HG03354 (cell line): Measurements from ENCODE around the gene RYR2.

Experiments used
- ATAC-seq: cut with Tn5 transposase; IDR thresholded peaks from one replicate; pipeline ENCODE4 v1.9.1; 2021; ENCODE audit warnings: mild to moderate bottlenecking; ENCODE audit not compliant: unreplicated experiment, poor library complexity, severe bottlenecking

RYR2 gene

DNA sequence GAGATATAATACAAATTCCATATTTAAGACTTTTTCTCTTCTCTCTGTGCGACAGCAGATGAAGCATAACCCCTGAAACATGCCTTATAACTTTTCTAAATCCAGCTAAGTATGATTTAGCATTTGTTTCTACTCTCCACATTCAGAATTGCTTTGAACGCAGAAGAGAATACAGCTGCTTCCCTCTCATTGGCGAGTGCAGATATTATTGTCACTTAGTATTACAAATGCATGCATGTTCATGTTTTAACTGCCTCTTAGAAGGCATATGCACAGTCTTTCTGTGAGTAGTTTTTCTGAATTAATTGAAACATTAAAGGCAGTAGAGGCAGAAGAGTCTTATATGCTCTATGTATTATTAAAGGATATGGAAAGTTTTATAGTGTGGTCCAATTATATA lies 631.6 kb downstream of the RYR2 start:
- ATAC-seq = no peak

DNA sequence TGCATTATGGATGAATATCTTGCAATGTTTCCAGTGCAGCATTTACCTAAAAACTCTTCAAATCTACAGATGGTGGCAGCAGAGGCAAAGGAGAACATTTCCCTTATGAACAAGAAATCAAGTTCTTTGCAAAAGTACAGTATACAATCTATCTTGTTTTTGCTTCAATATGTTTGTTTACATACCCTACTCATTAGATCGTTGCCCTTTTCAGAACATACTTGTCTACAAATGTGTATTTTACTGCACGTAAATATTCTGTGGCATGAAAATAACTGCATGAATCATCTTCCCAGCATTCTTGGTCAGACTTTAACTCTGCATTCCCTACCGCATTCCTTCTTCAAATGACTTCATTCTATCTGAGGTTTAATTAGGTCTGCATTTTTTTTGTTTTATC lies 636.0 kb downstream of the RYR2 start:
- no peak for ATAC-seq

DNA sequence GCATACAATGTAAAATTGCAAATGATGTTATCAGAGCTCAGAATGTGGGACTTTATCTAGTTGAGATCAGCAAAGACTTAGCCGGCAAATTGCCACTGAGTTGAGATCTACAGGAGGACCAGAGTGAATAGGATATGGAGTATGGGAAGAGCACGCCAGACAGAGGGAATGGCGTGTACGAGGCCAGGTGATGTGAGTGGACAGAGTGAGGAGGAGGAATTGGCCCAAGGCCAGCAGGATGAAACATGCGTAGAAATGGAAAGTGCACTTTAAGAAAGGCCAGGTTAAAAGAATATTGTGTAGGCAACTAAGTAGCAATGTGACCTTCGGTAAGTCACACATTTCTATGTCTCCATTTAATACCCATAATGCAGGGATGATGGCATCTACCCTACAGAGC lies 637.7 kb downstream of the RYR2 start:
- ATAC-seq = no peak

DNA sequence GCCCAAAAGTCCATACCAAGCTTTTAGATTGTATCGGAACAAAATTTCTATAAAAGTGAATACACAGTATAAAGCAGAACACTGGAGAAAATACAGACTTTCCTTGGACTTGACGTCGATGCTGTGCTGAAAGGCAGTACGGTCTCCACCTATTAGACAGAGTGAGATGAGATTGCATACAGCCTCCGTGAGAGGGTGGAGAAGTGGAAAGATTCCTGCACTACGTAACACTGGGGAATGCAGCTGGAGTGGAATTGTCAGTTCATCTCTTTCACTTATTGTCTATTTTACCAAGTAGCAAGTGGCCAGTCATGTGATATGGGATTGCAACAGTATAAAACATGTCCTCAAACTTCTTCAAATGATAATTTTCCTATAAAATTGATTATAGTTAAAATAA lies 639.2 kb downstream of the RYR2 start:
- ATAC-seq = no peak

DNA sequence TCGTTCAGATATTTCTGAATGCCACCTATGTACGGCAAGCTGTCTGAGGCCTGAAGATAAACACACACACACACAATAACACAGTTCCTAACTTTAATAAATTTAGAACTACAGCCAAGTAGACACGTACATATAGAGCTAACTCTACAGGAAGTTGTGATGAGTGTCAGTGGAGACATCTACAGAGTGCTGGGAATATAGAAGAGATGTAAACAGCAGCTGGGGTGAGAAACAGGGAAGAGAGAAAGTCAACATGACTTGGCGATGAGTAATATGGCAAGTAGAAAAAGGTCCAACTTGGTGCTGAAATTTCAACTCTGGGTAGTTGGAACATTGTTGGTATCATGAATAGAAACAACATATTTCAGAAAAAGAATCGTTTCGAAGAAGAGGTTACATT lies 642.3 kb downstream of the RYR2 start:
- ATAC-seq = no peak

DNA sequence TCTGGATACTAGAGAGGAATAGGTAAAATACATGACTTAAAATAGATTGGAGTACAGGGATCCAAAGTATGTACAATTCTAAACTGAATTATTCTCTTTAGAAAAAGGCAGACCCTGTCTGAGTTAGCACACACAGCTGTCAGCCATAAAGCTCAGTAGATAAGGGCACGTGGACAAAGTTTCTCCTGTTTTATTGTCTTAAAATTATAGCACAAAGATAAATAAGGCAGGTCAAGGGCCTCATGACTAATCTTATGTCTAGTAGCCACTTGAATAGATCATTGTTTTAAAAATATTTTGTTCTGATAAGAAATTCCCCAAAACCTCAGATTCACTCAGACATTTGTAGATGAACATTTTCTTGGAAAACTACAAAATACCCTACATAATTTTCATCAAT lies 643.6 kb downstream of the RYR2 start:
- ATAC-seq = no peak

DNA sequence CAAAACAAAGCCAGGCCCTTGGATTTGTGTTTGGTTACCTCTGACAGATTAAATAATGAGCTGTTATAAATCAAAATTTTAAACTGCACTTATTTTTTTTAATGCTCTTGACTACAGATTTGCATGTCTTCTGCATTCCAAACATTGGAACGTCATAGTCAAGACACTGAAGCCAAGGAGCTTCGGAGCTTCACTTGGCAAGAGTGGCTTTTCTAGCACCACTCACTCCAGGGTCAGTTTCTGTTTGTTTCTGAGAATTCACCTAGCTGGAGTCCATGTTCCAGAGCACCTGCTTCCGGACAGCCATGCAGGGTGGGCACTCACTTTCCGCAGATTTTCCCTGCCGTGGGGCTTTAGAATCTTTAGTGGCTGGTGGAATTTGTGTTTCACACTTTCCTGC lies 645.8 kb downstream of the RYR2 start:
- no peak for ATAC-seq

DNA sequence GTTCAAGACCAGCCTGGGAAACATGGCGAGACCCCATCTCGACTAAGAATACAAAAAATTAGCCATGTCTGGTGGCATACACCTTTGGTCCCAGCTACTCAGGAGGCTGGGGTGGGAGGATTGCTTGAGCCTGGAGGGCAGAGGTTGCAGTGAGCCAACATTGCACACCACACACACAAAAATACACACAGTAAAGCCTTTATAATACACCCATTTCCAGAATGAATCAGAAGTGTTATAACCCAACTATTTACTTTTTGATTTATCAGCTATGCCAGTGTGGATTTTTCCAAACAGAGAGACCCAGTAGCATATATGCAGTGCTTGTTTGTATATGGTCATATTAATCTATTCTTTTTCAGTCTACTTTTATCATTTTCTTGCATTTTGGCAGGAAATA lies 648.7 kb downstream of the RYR2 start:
- ATAC-seq = no peak

DNA sequence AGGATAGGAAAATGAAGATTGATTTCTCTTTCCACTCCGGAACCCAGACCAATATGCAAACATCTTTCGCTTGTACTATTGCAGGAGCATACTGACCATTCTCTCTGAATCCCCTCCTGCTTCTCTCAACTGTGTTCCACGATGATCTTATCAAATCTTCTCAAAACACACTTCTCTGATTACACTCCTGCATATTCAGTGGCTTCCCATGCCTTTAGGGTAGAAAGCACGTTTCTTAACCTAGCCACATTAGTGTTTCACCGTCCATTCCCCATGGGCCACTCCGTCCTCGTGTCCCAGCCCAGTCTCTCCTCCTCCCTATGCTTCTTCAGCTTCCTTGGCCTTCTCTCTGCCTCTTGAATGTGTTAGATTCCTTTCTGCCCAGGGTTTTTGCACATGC lies 650.3 kb downstream of the RYR2 start:
- no peak for ATAC-seq

DNA sequence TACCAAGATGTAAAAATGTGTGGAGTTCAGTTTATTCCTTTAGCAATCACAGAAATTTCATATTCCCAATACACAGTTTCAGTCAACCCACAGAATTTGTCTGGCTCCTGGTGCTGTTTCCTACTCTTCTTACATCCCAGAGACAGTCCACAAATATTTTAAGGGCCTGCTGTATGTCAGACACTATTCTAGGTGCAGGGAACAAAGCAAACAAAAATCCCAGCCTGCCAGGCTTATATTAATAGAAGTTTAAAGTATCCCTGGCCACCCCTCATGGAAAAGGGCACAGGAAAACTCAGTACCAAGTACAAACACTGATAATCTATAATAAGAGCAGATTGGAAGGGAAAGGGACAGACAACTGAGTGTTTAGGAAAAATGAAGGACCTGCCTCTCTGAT lies 653.9 kb downstream of the RYR2 start:
- no peak for ATAC-seq

DNA sequence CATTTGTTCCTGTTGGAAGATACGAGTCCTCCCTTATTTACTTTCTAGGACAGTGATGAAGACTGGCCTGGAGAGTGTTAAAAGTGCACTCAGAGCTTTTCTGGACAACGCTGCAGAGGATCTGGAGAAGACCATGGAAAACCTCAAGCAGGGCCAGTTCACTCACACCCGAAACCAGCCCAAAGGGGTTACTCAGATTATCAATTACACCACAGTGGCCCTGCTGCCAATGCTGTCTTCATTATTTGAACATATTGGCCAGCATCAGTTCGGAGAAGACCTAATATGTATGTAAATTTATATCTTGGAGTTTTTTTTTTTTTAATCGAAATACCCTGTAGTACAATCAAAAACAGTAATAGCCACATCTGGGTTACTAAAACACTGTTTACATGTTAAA lies 658.2 kb downstream of the RYR2 start:
- no peak for ATAC-seq

DNA sequence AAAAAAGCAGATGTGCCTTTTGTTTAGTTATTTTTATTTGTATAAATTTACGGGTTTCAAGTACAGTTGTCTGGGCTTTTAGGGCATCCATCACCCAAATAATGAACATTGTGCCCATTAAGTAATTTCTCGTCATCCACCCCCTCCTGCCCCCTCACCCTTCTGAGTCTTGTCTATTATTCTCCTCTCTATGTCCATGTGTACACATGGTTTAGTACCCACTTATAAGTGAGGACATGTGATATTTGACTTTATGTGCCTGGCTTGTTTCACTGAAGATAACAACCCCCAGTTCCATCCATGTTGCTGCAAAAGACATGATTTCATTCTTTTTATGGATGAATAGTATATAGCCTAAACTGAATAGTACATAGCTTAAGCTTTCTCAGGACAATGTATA lies 659.5 kb downstream of the RYR2 start:
- ATAC-seq = no peak

DNA sequence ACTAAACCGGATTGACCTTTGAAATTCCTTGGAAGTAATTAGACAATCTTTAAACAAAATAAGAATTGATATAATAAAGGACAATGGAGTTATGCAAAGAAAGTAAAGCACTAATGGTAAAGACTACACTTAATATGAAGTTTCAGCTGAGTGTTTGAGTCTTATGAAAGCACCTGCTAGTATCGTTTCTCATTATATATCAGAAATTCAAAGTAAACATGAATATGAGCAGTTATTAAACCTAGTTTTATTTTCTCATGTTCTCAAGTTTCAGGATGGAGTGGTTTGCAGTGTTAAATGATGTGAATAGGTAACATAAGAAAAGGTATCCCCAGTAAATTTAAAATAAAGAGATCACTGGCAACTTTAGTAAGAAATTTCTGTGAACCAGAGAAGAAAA lies 660.2 kb downstream of the RYR2 start:
- ATAC-seq = no peak

DNA sequence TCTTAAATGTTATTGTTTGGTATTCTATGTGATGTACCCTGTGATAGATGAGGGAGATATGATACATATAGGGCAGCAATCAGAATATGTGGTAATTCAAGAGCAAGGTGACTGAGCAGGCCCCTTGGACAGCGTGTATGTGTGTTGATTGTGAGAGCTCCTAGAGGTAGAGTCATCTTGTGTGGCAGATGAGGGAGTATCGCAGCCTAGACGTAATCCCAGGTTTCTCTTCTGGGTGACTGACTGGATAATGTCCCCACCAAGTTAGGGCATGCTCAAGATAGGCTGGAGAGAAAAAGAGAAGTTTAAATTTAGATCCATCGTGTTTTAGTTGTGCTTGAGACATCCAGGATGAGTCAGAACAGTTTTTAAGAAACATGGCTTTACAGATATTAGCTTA lies 663.5 kb downstream of the RYR2 start:
- no peak for ATAC-seq

DNA sequence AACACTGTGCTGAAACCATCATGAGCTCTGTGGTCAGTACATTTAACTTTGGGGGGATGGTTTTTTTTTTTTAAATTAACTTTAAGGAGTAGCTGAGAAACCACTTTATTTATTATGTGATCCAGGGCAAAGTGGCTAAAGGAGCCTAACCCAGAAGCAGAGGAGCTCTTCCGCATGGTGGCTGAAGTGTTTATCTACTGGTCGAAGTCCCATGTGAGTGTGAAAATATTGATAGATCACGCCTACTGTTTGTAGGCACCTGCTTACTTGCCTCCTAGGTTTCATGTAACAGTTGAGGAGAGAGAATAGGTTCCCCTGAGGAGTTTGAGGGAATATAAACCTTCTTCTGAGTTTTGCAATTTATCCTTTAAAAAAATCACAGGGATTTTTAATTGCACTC lies 667.4 kb downstream of the RYR2 start:
- no peak for ATAC-seq

DNA sequence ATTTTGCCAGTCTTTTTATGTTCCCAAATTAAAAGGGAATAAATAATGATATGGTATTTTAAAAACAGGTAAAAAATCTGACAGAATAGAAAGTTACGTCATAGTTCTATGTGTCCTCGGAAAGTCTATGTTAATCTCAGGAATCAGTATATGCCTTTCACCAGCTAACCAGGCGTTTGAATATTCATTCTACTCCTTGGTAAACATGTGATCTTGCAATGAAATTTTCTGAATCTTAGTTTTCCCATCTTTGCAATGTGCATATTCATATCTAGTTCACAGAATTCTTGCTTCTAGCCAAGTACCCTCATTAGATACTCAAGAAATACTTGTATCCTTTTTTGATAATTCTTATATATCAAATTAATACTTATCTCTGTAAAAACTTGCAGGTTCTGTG lies 669.3 kb downstream of the RYR2 start:
- no peak for ATAC-seq

DNA sequence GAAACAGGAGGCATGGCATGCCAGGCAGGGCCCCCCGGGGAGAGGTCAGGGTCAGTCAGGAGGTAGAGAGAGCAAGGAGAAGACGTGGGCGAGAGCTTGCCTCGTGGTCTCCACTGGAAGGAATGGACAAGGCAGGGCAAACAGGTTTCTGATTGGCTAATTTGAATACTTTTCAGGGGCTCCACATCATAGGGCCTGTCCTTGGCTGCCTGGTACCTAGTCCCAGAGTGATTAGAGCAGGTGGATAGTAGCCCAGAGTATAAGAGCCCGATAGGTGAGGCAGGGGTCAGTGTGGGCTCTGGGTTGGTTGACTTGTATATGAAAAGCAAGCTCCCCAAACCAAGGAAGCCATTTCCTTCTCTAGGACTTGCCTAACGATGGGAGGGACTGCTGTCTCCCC lies 670.1 kb downstream of the RYR2 start:
- no peak for ATAC-seq

DNA sequence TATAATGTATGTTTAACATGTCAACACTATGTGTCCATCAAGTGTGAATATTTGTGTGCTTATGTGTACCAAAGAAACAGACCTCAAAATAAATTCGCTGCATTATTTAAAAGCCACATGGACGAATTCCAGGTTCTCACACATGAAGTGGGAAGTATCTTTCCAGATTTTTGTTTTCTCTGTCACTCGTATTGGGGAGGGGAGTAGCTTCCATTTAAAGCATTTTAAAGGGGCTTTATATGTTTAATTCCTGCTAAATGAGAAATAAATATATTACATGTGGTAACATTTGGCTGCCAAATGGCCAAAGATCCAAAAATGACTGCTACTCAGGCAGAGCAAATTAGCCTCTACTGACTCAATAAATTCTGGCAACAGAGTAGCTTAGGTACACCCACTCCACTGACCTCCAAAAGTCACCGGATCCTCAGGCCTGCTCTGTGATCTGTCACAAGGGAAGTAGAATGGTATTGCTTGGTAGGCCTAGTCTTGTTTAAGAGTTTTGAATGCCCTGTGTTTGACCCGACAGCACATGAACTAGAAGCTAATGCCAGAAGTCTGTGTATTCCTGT lies 670.7 kb downstream of the RYR2 start:
- no peak for ATAC-seq

DNA sequence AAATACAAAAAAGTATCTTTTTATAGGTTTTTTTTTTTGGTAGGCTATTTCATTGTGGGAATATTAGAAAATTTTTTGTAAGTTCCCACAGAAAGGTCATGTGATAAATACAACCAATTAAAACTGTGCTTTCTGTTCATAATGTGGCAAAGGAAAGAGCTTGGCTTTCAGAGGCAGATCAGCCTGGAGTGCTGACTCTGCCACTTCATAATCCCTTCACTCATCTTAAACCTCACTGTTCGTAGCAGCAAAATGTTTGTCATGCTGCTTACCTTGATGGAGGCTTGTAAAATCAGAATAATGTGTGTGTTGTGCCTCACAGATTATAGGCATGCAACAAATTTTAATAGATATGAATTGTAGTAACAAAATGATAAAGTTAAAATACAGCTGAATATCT lies 671.9 kb downstream of the RYR2 start:
- no peak for ATAC-seq

DNA sequence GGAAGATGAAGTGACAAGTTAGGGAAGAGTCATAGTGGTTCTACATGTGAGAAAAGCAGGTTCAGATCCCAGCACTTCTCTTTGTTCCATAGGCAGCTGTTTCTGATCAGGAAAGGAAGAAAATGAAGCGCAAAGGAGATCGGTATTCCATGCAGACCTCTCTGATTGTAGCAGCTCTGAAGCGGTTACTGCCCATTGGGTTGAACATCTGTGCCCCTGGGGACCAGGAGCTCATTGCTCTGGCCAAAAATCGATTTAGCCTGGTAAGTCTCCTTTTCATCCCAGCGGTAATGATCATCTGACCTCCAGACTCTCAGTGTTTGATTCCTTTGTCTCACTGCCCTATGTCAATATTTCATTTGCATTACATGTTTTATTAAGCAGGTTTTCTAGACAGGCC lies 675.1 kb downstream of the RYR2 start:
- ATAC-seq = no peak

DNA sequence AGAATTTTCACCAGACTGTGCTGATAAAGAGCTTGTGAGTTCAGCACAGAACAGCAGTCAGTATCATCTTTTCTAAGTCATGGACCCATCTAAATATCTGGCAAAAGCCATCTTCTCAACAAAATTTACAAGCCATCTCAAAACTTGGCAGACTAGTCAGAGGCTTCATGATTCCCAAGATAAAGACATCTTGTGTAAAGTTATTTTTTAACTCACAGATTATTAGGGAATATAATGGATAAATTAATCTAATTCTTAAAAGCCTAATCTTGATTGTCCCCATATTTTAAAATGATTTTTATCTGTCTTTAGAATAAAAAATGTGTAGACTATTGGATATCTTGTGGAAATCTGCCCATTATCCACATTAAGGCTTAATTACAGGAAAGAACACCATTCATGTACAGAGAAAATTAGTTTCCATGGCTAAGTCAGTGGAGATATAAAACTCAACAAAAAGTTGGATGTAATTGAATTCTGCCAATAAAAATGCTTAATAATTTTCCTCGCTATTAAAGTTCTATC lies 688.9 kb downstream of the RYR2 start:
- no peak for ATAC-seq

DNA sequence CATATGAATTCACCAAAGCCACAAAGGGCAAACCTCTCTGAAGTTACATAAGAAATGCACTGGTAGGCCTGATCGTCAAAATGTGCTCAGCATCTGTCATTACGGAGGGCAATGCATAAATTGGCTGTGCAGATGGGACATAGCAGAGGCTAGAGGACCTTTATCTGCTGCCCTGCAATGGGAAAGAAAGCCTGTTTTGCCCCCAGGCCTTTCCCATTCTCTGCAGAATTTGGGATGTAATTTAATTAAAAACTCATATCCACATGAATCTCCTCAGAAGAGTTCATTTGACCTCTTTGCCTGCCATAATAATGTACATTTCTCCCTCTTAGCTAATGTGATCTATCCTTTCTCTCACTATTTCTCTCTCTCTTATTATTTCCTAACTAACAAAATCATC lies 690.7 kb downstream of the RYR2 start:
- no peak for ATAC-seq
